H9 (cell line): ENCODE measurements around the gene L3MBTL4. TPM values are rescaled to one million over a fixed set of nuclear protein-coding genes. Genes with fewer than 3 reads are reported as not detected.

Experiments used
- DNase-seq: peaks from one replicate; pipeline ENCODE4 v3.0.0-alpha.2; 2017
- H2AFZ ChIP-seq: one replicate; pipeline ENCODE4 v1.6.1; 2013; ENCODE audit warnings: mild to moderate bottlenecking, low read length, control low read depth, moderate library complexity
- H2AK5ac ChIP-seq: 2 replicates; pipeline ENCODE4 v1.6.1; 2013; ENCODE audit warnings: low read length, control low read depth, mixed read lengths; ENCODE audit not compliant: insufficient read length
- H2BK120ac ChIP-seq: one replicate; pipeline ENCODE4 v1.6.1; 2013; ENCODE audit warnings: low read depth, mild to moderate bottlenecking, low read length, control low read depth, inconsistent platforms; ENCODE audit not compliant: poor library complexity, severe bottlenecking
- H2BK12ac ChIP-seq: 2 replicates; pipeline ENCODE4 v1.6.1; 2013; ENCODE audit warnings: low read length, control low read depth, mixed read lengths, low read depth; ENCODE audit not compliant: insufficient read length
- H2BK15ac ChIP-seq: 2 replicates; pipeline ENCODE4 v1.6.1; 2013; ENCODE audit warnings: low read depth, low read length, control low read depth
- H2BK20ac ChIP-seq: one replicate; pipeline ENCODE4 v1.6.1; 2013; ENCODE audit warnings: low read depth, mild to moderate bottlenecking, low read length, control low read depth, inconsistent platforms; ENCODE audit not compliant: poor library complexity, severe bottlenecking
- H2BK5ac ChIP-seq: 2 replicates; pipeline ENCODE4 v1.6.1; 2013; ENCODE audit warnings: low read length, control low read depth, mixed read lengths; ENCODE audit not compliant: insufficient read length
- H3K14ac ChIP-seq: 2 replicates; pipeline ENCODE4 v1.6.1; 2013; ENCODE audit warnings: low read length, control low read depth; ENCODE audit not compliant: insufficient read depth
- H3K18ac ChIP-seq: 2 replicates; pipeline ENCODE4 v1.6.1; 2013; ENCODE audit warnings: low read depth, mild to moderate bottlenecking, mixed read lengths, low read length, control low read depth; ENCODE audit not compliant: insufficient read length
- H3K23ac ChIP-seq: 2 replicates; pipeline ENCODE4 v1.6.1; 2013; ENCODE audit warnings: low read length, control low read depth, mixed read lengths, low read depth; ENCODE audit not compliant: insufficient read length
- H3K23me2 ChIP-seq: 2 replicates; pipeline ENCODE4 v1.6.1; 2013; ENCODE audit warnings: low read depth, mild to moderate bottlenecking, mixed read lengths, low read length, control low read depth; ENCODE audit not compliant: insufficient read length, poor library complexity, severe bottlenecking
- H3K27ac ChIP-seq: 2 replicates; pipeline ENCODE4 v1.5.1; 2013; ENCODE audit warnings: low read length, control low read depth, mixed read lengths, low read depth; ENCODE audit not compliant: insufficient read length
- H3K27me3 ChIP-seq: 2 replicates; pipeline ENCODE4 v1.6.1; 2013; ENCODE audit warnings: low read length, control low read depth, inconsistent platforms; ENCODE audit not compliant: insufficient read depth
- H3K4ac ChIP-seq: 2 replicates; pipeline ENCODE4 v1.6.1; 2013; ENCODE audit warnings: low read depth, mild to moderate bottlenecking, control low read depth, inconsistent platforms, low read length, moderate library complexity
- H3K4me1 ChIP-seq: 2 replicates; pipeline ENCODE4 v1.6.1; 2013; ENCODE audit warnings: low read length, control low read depth, inconsistent platforms; ENCODE audit not compliant: insufficient read depth
- H3K4me2 ChIP-seq: 2 replicates; pipeline ENCODE4 v1.6.1; 2013; ENCODE audit warnings: low read length, control low read depth, mixed read lengths; ENCODE audit not compliant: insufficient read length, insufficient read depth
- H3K56ac ChIP-seq: 2 replicates; pipeline ENCODE4 v1.6.1; 2013; ENCODE audit warnings: low read depth, mild to moderate bottlenecking, mixed read lengths, low read length, control low read depth; ENCODE audit not compliant: insufficient read length
- H3K79me1 ChIP-seq: 2 replicates; pipeline ENCODE4 v1.6.1; 2013; ENCODE audit warnings: low read depth, mild to moderate bottlenecking, moderate library complexity, low read length, control low read depth, inconsistent platforms; ENCODE audit not compliant: insufficient read depth, poor library complexity, severe bottlenecking
- H3K79me2 ChIP-seq: 2 replicates; pipeline ENCODE4 v1.6.1; 2013; ENCODE audit warnings: low read length, control low read depth, inconsistent platforms; ENCODE audit not compliant: insufficient read depth
- H3K9ac ChIP-seq: 2 replicates; pipeline ENCODE4 v1.6.1; 2013; ENCODE audit warnings: low read length, control low read depth, mixed read lengths; ENCODE audit not compliant: insufficient read length; ENCODE audit errors: extremely low read depth
- H3K9me3 ChIP-seq: one replicate; pipeline ENCODE4 v1.6.1; 2013; ENCODE audit warnings: low read depth, low read length, inconsistent platforms; ENCODE audit not compliant: control insufficient read depth
- H3T11ph ChIP-seq: one replicate; pipeline ENCODE4 v1.6.1; 2013; ENCODE audit warnings: mild to moderate bottlenecking, low read length, control low read depth, inconsistent platforms
- H4K20me1 ChIP-seq: one replicate; pipeline ENCODE4 v1.6.1; 2013; ENCODE audit not compliant: control insufficient read depth, insufficient read length, insufficient read depth
- H4K5ac ChIP-seq: 2 replicates; pipeline ENCODE4 v1.6.1; 2013; ENCODE audit warnings: low read depth, mild to moderate bottlenecking, mixed read lengths, low read length, control low read depth; ENCODE audit not compliant: insufficient read length
- H4K8ac ChIP-seq: replicated peaks from 2 replicates; pipeline ENCODE4 v1.6.1; 2013; ENCODE audit warnings: low read length, control low read depth, mixed read lengths, low read depth; ENCODE audit not compliant: insufficient read length
- H4K91ac ChIP-seq: 2 replicates; pipeline ENCODE4 v1.6.1; 2013; ENCODE audit warnings: low read depth, mild to moderate bottlenecking, moderate library complexity, mixed read lengths, low read length, control low read depth; ENCODE audit not compliant: insufficient read length
- H3K27ac Mint-ChIP-seq, 3 experiments: 2 replicates in 2 of 3; 3 replicates in 1 of 3; pipeline ENCODE4 v1.8.0; 2020 to 2021; ENCODE audit warnings: mixed read lengths in 3 of 3, mild to moderate bottlenecking in 1 of 3, moderate library complexity in 1 of 3
- H3K27me3 Mint-ChIP-seq: 2 replicates; pipeline ENCODE4 v1.8.0; 2021; ENCODE audit warnings: low read depth, mild to moderate bottlenecking, moderate library complexity, mixed read lengths
- H3K36me3 Mint-ChIP-seq, 3 experiments: 2 replicates in 2 of 3; 3 replicates in 1 of 3; pipeline ENCODE4 v1.8.0; 2020 to 2021; ENCODE audit warnings: low read depth in 3 of 3, mixed read lengths in 3 of 3; ENCODE audit not compliant: insufficient read depth in 1 of 3
- H3K4me1 Mint-ChIP-seq, 2 experiments: 2 replicates each; pipeline ENCODE4 v1.8.0; 2020; ENCODE audit warnings: mixed read lengths in 2 of 2
- H3K4me3 Mint-ChIP-seq, 2 experiments: 2 replicates in 1 of 2; 3 replicates in 1 of 2; pipeline ENCODE4 v1.8.0; 2020 to 2021; ENCODE audit warnings: mild to moderate bottlenecking in 2 of 2, mixed read lengths in 2 of 2, moderate library complexity in 1 of 2
- H3K9me3 Mint-ChIP-seq, 2 experiments: 2 replicates in 1 of 2; 3 replicates in 1 of 2; pipeline ENCODE4 v1.8.0; 2020; ENCODE audit warnings: mild to moderate bottlenecking in 2 of 2, mixed read lengths in 2 of 2, moderate library complexity in 1 of 2
- WGBS: extraction: QIAGEN DNeasy Blood & Tissue Kit; methylation state at CpG from one replicate; pipeline ENCODE4 v1.1.7; 2013; ENCODE audit warnings: missing lambda C conversion rate, low lambda C conversion rate, mixed read lengths; ENCODE audit not compliant: insufficient read length; ENCODE audit errors: extremely low coverage; 5-methylcytosine and 5-hydroxymethylcytosine counted together
- total RNA-seq: library from RNA; stranded (reverse); gene quantifications from 2 replicates; pipeline ENCODE4 v1.2.1, GENCODE V29; 2021
- TF ChIP-seq, protein P1 (sequence below): fragments of 200-600 bp; sonication (generic); conservative IDR thresholded peaks from 3 replicates; pipeline ENCODE4 v1.8.0; 2021; ENCODE audit warnings: antibody characterized with exemption, mild to moderate bottlenecking

Gene L3MBTL4
- total RNA-seq, 1 experiment from 2014 or later = 1.9 TPM

DNA sequence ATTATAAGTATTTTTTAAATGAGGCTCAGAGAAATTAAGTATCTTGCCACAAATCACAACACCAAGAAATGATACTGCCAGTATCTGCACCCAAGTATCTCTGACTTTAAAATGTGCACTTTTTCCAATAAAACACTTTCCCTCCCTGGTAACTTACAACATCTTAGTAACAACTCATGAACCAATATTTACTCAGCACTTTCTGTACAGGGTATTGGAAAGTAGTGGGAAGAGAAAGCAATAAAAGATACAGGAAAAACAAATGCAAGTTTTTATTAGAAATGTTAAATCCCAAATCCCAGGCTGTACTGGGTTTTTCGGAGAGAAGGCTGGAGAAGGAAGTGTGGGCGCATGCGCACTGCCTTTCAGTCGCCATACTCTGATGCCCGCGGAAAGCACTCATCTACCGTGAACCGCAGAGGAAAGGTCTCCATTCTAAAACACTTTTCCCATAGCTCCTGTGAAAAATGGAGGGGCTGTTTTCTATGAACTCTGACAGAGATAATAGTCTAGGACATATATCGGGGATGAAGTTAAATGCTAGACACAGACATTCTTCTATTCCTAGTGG lies 52.1 kb downstream of the L3MBTL4 start:
- Histone ChIP-seq H2AFZ (no peak overlapping the region), H2BK120ac (no peak overlapping the region), H3K9ac (no peak overlapping the region), H2BK12ac (no peak overlapping the region), H3K23ac (no peak overlapping the region), H3T11ph (no peak overlapping the region), H3K18ac (no peak overlapping the region), H3K79me2 (no peaks in the 10 kb centered on the region), H3K14ac (no peak overlapping the region), H4K5ac (no peak overlapping the region), H4K91ac (no peak overlapping the region), H3K4me2 (no peak overlapping the region), H2BK20ac (no peak overlapping the region), H3K4ac (no peak overlapping the region), H3K27ac (no peak overlapping the region), H2BK5ac (no peak overlapping the region), H3K4me1 (peaks cover 10% of the 10 kb centered on the region), H3K56ac (no peak overlapping the region), H2BK15ac (no peak overlapping the region), H2AK5ac (no peak overlapping the region), H4K20me1 (no peaks in the 10 kb centered on the region), H4K8ac (no peak overlapping the region), H3K9me3 (no peaks in the 10 kb centered on the region), H3K23me2 (no peaks in the 10 kb centered on the region), H3K27me3 (no peaks in the 10 kb centered on the region), H3K79me1 (no peaks in the 10 kb centered on the region)
- Mint-ChIP-seq H3K4me1 (peaks cover 41 to 51% of the 10 kb centered on the region in 2 experiments), H3K27me3 (no peaks in the 10 kb centered on the region), H3K27ac (no peak overlapping the region), H3K9me3 (no peaks in the 10 kb centered on the region), H3K4me3 (no peak overlapping the region), H3K36me3 (no peaks in the 10 kb centered on the region)
- DNase-seq = no peak
- WGBS = no CpG with 5 or more reads among the region's 9 CpGs
- TF ChIP-seq, protein P1, sequence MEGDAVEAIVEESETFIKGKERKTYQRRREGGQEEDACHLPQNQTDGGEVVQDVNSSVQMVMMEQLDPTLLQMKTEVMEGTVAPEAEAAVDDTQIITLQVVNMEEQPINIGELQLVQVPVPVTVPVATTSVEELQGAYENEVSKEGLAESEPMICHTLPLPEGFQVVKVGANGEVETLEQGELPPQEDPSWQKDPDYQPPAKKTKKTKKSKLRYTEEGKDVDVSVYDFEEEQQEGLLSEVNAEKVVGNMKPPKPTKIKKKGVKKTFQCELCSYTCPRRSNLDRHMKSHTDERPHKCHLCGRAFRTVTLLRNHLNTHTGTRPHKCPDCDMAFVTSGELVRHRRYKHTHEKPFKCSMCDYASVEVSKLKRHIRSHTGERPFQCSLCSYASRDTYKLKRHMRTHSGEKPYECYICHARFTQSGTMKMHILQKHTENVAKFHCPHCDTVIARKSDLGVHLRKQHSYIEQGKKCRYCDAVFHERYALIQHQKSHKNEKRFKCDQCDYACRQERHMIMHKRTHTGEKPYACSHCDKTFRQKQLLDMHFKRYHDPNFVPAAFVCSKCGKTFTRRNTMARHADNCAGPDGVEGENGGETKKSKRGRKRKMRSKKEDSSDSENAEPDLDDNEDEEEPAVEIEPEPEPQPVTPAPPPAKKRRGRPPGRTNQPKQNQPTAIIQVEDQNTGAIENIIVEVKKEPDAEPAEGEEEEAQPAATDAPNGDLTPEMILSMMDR = no peak
